A549 (cell line): ENCODE measurements around the gene ZNF276. TPM values are rescaled to one million over a fixed set of nuclear protein-coding genes. Genes with fewer than 3 reads are reported as not detected.

Experiments
- ATAC-seq, 2 experiments: fragments of 200-7000 bp in 1 of 2; fragments of >200 bp in 1 of 2; cut with Nextera tagmentation in 1 of 2; cut with Tn5 transposase in 1 of 2; 3 replicates each; pipeline versions ENCODE4 v1.8.0 to v1.9.1; 2018 to 2020; ENCODE audit warnings: mild to moderate bottlenecking in 1 of 2, moderate library complexity in 1 of 2
- CTCF ChIA-PET: fragments of 300-600 bp; sonication (Branson Sonifier 250); formaldehyde crosslinking; extraction: SDS; loops from one replicate; lab custom pipeline; 2021; ENCODE audit warnings: antibody characterized with exemption, inconsistent platforms; lab: Yijun Ruan, JAX
- POLR2A ChIA-PET: fragments of 350-600 bp; formaldehyde crosslinking; extraction: SDS; loops from one replicate; lab custom pipeline; 2021; ENCODE audit warnings: antibody characterized with exemption, inconsistent platforms; lab: Yijun Ruan, JAX
- DNase-seq, 2 experiments: peaks; one replicate each; pipeline versions ENCODE4 v3.0.0 to v3.0.0-alpha.2; 2011 to 2016; ENCODE audit warnings: low read depth in 1 of 2, low spot score in 1 of 2
- FAIRE-seq: peaks from 2 replicates; lab custom pipeline; 2011; peaks lifted over from hg19 to GRCh38; lab: Jason Lieb, UNC
- H3K27ac ChIP-seq, 2 experiments: fragments of >200 bp; sonication (Bioruptor Twin); formaldehyde crosslinking; 3 replicates each; pipeline ENCODE4 v1.5.1; 2016 to 2017
- H3K4me1 ChIP-seq: fragments of >200 bp; sonication (Bioruptor Twin); formaldehyde crosslinking; 3 replicates; pipeline ENCODE4 v1.6.1; 2016
- H3K4me2 ChIP-seq: fragments of >200 bp; sonication (Bioruptor Twin); formaldehyde crosslinking; 3 replicates; pipeline ENCODE4 v1.6.1; 2016
- H3K4me3 ChIP-seq: fragments of >200 bp; sonication (Bioruptor Twin); formaldehyde crosslinking; 3 replicates; pipeline ENCODE4 v1.5.1; 2016
- H3K9me3 ChIP-seq: fragments of >200 bp; sonication (Bioruptor Twin); formaldehyde crosslinking; 3 replicates; pipeline ENCODE4 v1.6.1; 2016
- CBX2 ChIP-seq: fragments of 200-600 bp; sonication (generic); IDR thresholded peaks from 2 replicates; pipeline ENCODE4 v1.6.1; 2016; ENCODE audit warnings: low read depth, mild to moderate bottlenecking, borderline replicate concordance
- CHD2 ChIP-seq: fragments of 150-350 bp; IDR thresholded peaks from 2 replicates; pipeline ENCODE4 v1.6.1; 2014; ENCODE audit warnings: low read length; ENCODE audit not compliant: partially characterized antibody
- E2F6 ChIP-seq: IDR thresholded peaks from 2 replicates; pipeline ENCODE4 v1.6.1; 2012; ENCODE audit warnings: low read depth, borderline replicate concordance
- EHF ChIP-seq: fragments of 250-450 bp; sonication (Bioruptor Pico); IDR thresholded peaks from 2 replicates; pipeline ENCODE4 v1.5.0; 2020; ENCODE audit warnings: mild to moderate bottlenecking
- ELK1 ChIP-seq: fragments of 150-350 bp; IDR thresholded peaks from 2 replicates; pipeline ENCODE4 v1.6.1; 2014; ENCODE audit warnings: low read depth, mild to moderate bottlenecking, low read length
- FOSB ChIP-seq: fragments of 250-450 bp; sonication (Bioruptor Pico); IDR thresholded peaks from 2 replicates; pipeline ENCODE4 v1.5.0; 2020; ENCODE audit warnings: mild to moderate bottlenecking, moderate library complexity
- FOSL2 ChIP-seq, 2 experiments: fragments of 450-650 bp in 1 of 2; fragments of >200 bp in 1 of 2; sonication (Bioruptor Twin) in 1 of 2; formaldehyde crosslinking; IDR thresholded peaks; 2 replicates each; pipeline versions ENCODE4 v1.5.0 to v1.6.1; 2016 to 2020; ENCODE audit warnings: mild to moderate bottlenecking in 1 of 2, moderate library complexity in 1 of 2
- GATA3 ChIP-seq: IDR thresholded peaks from 2 replicates; pipeline ENCODE4 v1.6.1; 2012; ENCODE audit warnings: borderline replicate concordance
- HOXB5 ChIP-seq: fragments of 250-450 bp; sonication (Bioruptor Pico); IDR thresholded peaks from 2 replicates; pipeline ENCODE4 v1.5.0; 2020; ENCODE audit warnings: mild to moderate bottlenecking, moderate library complexity
- JUN ChIP-seq, 2 experiments: fragments of >200 bp; sonication (Bioruptor Twin); formaldehyde crosslinking; IDR thresholded peaks; 2 replicates in 1 of 2; 3 replicates in 1 of 2; pipeline ENCODE4 v1.6.1; 2016 to 2017
- JUNB ChIP-seq: fragments of >200 bp; sonication (Bioruptor Twin); formaldehyde crosslinking; IDR thresholded peaks from 2 replicates; pipeline ENCODE4 v1.6.1; 2016
- NFE2L2 ChIP-seq: fragments of 150-350 bp; conservative IDR thresholded peaks from 2 replicates; pipeline ENCODE4 v1.6.1; 2014; ENCODE audit warnings: low read length
- NR3C1 ChIP-seq: fragments of >200 bp; sonication (Bioruptor Twin); formaldehyde crosslinking; IDR thresholded peaks from 3 replicates; pipeline ENCODE4 v1.6.1; 2017
- PBX3 ChIP-seq: IDR thresholded peaks from 2 replicates; pipeline ENCODE4 v1.6.1; 2012
- POLR2A ChIP-seq: IDR thresholded peaks from 2 replicates; pipeline ENCODE4 v1.6.1; 2012; ENCODE audit warnings: mild to moderate bottlenecking, low read length
- POLR2AphosphoS2 ChIP-seq: conservative IDR thresholded peaks from 2 replicates; pipeline ENCODE4 v1.6.1; 2012; ENCODE audit warnings: low read length, improper control_type of control experiment, inconsistent platforms
- RARB ChIP-seq: fragments of 250-450 bp; sonication (Bioruptor Pico); IDR thresholded peaks from 2 replicates; pipeline ENCODE4 v1.8.0; 2021; ENCODE audit warnings: mild to moderate bottlenecking, moderate library complexity
- RCOR1 ChIP-seq: fragments of 150-350 bp; IDR thresholded peaks from 2 replicates; pipeline ENCODE4 v1.6.1; 2014; ENCODE audit warnings: antibody characterized with exemption, low read length, low read depth
- SMC3 ChIP-seq: fragments of >200 bp; sonication (Bioruptor Twin); formaldehyde crosslinking; IDR thresholded peaks from 3 replicates; pipeline ENCODE4 v1.6.1; 2018; ENCODE audit warnings: inconsistent platforms
- ZNF302 ChIP-seq: fragments of 250-450 bp; sonication (Bioruptor Pico); IDR thresholded peaks from 2 replicates; pipeline ENCODE4 v1.9.0; 2021; ENCODE audit warnings: inconsistent platforms, mild to moderate bottlenecking, moderate library complexity
- WGBS: methylation state at CpG from one replicate; pipeline ENCODE4 v1.1.6; 2017; ENCODE audit errors: missing lambda C conversion rate; 5-methylcytosine and 5-hydroxymethylcytosine counted together
- polyA plus RNA-seq, 4 experiments: library from polyadenylated mRNA; depleted of rRNA in 3 of 4; stranded (reverse); fragments of >200 nt; fragmentation: RNase III in 1 of 4; extraction: RNeasy Plus Mini Kit Qiagen cat#74134 plus additional on column Dnase treatment in 1 of 4; gene quantifications; 2 replicates in 3 of 4; 3 replicates in 1 of 4; pipeline ENCODE4 v1.2.3, GENCODE V29; 2011 to 2017
- TF ChIP-seq, protein P1 (sequence below): fragments of >200 bp; sonication (Bioruptor Twin); formaldehyde crosslinking; IDR thresholded peaks from 3 replicates; pipeline ENCODE4 v1.5.1; 2016

The ZNF276 gene
- polyA plus RNA-seq, 2 of the 4 experiments (the other 2 are of a cell fraction): 6.5 to 15.1 TPM

GRCh38 chr16:89761304-89761922 lies 40.1 kb downstream of the ZNF276 start:
- no peak overlapping the region for H3K4me2 ChIP-seq
- H3K9me3 ChIP-seq: no peaks in the 10 kb centered on the region
- 92% methylated on average over 17 of the region's 17 CpGs for WGBS
- CTCF ChIA-PET: interaction anchor here (0.9 to 2.8 kb wide), 6 partner anchors 8 to 321 kb away, joined by 3 to 11 read pairs (median 4); no protein-coding TSS in a partner anchor
- no peak overlapping the region for H3K27ac ChIP-seq
- H3K4me1 ChIP-seq: no peaks in the 10 kb centered on the region
- POLR2A ChIA-PET: no interaction called here
- no peak overlapping the region for H3K4me3 ChIP-seq
- DNase-seq (no peak), FAIRE-seq (no peak), ATAC-seq (no peak)
- TF ChIP-seq EHF (CRISPR knock-in tag): no peak
- no peak for TF ChIP-seq FOSL2 (IDR thresholded peaks at IDR 0.05)
- no peak for TF ChIP-seq FOSL2 (CRISPR knock-in tag; IDR thresholded peaks at IDR 0.05)
- no peak for TF ChIP-seq HOXB5 (CRISPR knock-in tag)
- TF ChIP-seq JUN (IDR thresholded peaks at IDR 0.05): no peak
- TF ChIP-seq RARB (CRISPR knock-in tag): no peak
- TF ChIP-seq PBX3: no peak
- TF ChIP-seq RCOR1: no peak
- no peak for TF ChIP-seq ELK1
- TF ChIP-seq GATA3: no peak
- no peak for TF ChIP-seq JUNB

- H3K4me2 ChIP-seq: no peak overlapping the region
- no peak overlapping the region for H3K4me3 ChIP-seq
- ATAC-seq: no peak
- WGBS: 89% methylated on average over 18 of the region's 18 CpGs
- ChIA-PET POLR2A (no interaction called here), CTCF (interaction anchor here (0.6 to 2.7 kb wide), 6 partner anchors 11 to 100 kb away, joined by 3 to 8 read pairs (median 3); no protein-coding TSS in a partner anchor)
- TF ChIP-seq CHD2 (no peak), NR3C1 (no peak), E2F6 (no peak), SMC3 (no peak), POLR2AphosphoS2 (no peak), POLR2A (no peak), GATA3 (no peak)
- no peak for FAIRE-seq
- no peak for DNase-seq
- no peaks in the 10 kb centered on the region for H3K9me3 ChIP-seq
- no peak overlapping the region for H3K27ac ChIP-seq
- no peaks in the 10 kb centered on the region for H3K4me1 ChIP-seq
These were observed 43.4 kb downstream of the ZNF276 start for GRCh38 chr16:89764711-89765201.

DNA sequence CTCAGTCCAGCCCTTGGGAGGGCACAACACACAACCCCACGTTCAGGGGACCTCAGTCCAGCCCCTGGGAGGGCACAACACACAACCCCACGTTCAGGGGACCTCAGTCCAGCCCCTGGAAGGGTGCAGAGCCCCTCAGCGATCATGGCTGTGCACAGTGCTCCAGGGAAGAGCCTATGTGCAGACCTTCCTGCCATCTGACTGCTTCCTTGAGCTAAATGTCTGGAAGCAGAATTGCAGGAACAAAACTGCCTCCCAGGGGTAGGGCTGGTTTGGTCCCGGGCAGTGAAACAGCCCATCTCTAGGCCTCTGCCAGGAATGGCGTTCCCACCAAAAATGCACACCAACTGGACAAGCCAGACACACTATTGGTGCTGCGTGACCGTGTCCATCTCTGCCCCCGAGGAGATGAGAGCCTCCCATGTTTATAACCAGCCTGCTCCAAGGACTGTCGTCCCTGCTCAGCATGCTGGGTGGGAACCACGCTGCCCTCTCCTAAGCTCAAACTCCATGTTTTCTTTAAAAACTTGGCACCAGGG lies 44.0 kb downstream of the ZNF276 start:
- no peak for FAIRE-seq
- Histone ChIP-seq H3K4me1 (no peaks in the 10 kb centered on the region), H3K9me3 (no peaks in the 10 kb centered on the region), H3K4me2 (no peak overlapping the region), H3K4me3 (no peak overlapping the region), H3K27ac (no peak overlapping the region)
- no peak for ATAC-seq
- 90% methylated on average over 9 of the region's 10 CpGs for WGBS
- ChIA-PET POLR2A (no interaction called here), CTCF (interaction anchor here (0.7 to 1.3 kb wide), 3 partner anchors 10 to 71 kb away, joined by 3 read pairs; no protein-coding TSS in a partner anchor)
- no peak for DNase-seq
- TF ChIP-seq E2F6: no peak
- TF ChIP-seq CBX2: no peak
- TF ChIP-seq NFE2L2: no peak
- TF ChIP-seq ZNF302 (CRISPR knock-in tag): no peak
- no peak for TF ChIP-seq ELK1
- TF ChIP-seq FOSB: no peak
- TF ChIP-seq, protein P1, sequence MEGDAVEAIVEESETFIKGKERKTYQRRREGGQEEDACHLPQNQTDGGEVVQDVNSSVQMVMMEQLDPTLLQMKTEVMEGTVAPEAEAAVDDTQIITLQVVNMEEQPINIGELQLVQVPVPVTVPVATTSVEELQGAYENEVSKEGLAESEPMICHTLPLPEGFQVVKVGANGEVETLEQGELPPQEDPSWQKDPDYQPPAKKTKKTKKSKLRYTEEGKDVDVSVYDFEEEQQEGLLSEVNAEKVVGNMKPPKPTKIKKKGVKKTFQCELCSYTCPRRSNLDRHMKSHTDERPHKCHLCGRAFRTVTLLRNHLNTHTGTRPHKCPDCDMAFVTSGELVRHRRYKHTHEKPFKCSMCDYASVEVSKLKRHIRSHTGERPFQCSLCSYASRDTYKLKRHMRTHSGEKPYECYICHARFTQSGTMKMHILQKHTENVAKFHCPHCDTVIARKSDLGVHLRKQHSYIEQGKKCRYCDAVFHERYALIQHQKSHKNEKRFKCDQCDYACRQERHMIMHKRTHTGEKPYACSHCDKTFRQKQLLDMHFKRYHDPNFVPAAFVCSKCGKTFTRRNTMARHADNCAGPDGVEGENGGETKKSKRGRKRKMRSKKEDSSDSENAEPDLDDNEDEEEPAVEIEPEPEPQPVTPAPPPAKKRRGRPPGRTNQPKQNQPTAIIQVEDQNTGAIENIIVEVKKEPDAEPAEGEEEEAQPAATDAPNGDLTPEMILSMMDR: no peak
